Cardiac ventricle fibroblast (primary cell): ENCODE measurements around the gene MINDY1. TPM values are rescaled to one million over a fixed set of nuclear protein-coding genes. Genes with fewer than 3 reads are reported as not detected.

Experiments
- total RNA-seq: library from RNA; depleted of rRNA; stranded (reverse); fragments of >200 nt; gene quantifications from 2 replicates; pipeline ENCODE4 v1.2.3, GENCODE V29; 2015

Gene MINDY1, protein sequence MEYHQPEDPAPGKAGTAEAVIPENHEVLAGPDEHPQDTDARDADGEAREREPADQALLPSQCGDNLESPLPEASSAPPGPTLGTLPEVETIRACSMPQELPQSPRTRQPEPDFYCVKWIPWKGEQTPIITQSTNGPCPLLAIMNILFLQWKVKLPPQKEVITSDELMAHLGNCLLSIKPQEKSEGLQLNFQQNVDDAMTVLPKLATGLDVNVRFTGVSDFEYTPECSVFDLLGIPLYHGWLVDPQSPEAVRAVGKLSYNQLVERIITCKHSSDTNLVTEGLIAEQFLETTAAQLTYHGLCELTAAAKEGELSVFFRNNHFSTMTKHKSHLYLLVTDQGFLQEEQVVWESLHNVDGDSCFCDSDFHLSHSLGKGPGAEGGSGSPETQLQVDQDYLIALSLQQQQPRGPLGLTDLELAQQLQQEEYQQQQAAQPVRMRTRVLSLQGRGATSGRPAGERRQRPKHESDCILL
- total RNA-seq = 9.0 and 9.6 TPM in 2 replicates

DNA sequence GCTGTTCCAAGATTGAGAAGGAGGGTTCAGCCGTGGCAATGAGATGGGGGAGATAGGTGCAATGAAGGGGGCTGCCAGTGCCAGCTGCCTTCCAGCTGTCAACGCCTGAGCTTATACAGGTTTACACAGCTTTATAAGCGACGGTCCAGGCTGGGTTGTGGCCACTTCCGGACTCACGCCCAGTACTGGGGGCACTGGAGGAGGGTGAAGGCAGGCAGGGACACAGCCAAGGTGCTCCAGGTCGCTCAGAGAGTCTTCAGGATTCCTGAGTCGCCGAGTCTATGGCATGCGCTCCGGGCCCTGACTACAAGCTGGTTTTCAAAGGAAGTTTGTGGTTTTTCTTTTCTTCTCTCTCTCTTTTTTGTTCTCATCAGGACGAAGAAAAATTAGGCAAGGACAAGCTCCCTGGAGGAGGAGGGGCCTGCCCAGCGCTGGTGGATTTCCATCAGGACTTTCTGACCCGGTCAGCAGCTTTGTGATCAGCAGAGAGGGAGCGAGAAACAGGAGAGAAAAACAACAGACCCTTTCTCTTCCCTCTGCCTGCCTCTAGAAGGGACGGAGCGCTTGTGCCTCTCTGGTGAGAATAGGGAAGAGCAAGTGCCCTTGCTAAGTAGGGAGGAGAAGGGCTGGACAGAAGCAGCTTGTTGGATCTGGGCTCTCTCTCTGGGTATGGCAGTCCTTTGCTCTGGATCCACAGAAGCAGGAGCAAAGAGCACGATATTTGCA, at the start of gene MINDY1:
Gene MINDY1 (minus strand): TSS at position 576 of the 726 bp plus-strand sequence. CDS start 4,285 bp downstream, outside the sequence.

DNA sequence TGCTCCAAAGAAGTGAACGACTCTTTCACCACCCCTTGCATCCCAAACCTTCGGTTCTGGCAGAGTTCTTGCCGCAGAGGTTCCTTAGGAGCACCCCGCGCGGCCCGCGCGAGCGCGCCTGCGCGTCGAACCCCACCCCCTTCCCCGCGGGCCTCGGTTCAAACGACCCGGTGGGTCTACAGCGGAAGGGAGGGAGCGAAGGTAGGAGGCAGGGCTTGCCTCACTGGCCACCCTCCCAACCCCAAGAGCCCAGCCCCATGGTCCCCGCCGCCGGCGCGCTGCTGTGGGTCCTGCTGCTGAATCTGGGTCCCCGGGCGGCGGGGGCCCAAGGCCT, 40.9 kb upstream of the MINDY1 start, which contains the start of gene C1orf56:
Gene C1orf56 (plus strand): TSS at position 161 of the 334 bp plus-strand sequence. CDS start 97 bp downstream, at position 258.

DNA sequence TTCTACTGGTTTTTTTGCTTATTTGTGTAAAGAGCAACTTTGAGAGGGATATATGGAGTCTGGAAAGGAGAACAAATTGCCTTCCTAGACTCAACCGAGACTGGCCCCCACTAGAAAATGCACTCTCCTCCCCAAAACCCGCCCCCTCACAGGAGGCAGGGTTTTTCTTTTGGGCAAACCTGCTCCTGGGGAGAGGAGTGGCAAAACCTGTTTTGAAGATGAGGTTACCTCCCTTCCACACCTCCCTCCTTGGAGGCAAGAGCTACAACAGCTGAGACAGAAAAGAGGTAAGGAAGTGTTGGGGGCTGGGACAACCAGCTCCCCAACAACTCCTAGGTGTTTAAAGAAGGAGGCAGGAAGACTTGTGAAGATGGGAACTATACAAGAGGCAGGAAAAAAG, 29.7 kb upstream of the MINDY1 start, which contains the start of gene BNIPL:
Gene BNIPL (plus strand): TSS at position 231 of the 400 bp plus-strand sequence. CDS start 140 bp downstream, at position 371.

DNA sequence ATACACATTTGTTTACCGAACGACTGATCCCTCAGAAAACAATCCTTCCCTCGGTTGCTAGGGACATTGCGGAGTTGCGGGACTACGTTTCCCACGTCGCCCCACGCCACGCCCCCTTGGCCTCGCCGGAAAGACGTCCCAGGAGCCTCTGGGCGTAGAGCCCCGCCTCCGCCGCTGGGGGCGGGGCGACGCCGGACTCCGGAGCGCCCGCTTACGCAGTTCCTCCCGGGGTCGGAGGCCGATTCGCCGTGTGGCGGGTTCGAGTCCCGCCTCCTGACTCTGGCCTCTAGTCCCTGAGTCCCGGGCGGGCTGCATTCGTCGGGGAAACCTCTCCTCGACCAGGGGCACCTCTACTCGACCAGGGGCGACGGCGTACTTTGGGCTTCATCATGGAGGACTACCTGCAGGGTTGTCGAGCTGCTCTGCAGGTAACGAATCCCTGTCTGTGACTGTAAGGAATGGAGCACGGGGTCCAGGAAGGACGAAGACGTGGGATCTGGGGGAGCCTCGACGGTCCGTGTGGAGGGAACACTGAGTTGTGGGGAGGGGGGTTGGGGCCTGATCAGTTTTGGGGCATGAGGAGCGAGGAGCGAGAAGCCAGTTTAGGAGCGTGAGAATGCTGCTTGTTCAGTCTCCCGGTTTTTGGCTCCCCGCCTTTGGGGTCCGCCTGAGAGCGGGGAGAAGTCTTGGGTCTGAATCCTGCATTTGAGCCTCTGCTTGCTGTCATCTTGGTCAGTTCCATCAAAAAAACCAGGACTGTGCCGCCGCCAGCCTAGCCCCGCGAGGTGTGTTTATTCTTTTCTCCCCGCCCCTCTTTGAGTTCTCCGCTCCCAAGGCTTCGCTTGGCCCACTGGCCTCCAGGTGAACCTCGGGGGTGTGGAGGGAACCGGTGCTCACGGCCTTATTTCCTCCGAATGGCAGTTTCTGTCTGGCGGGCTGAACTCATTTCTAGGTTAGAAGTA, 1.8 kb upstream of the MINDY1 start, which contains the start of gene PRUNE1:
Gene PRUNE1 (plus strand): TSS at position 206 of the 962 bp plus-strand sequence. CDS start 184 bp downstream, at position 390.

DNA sequence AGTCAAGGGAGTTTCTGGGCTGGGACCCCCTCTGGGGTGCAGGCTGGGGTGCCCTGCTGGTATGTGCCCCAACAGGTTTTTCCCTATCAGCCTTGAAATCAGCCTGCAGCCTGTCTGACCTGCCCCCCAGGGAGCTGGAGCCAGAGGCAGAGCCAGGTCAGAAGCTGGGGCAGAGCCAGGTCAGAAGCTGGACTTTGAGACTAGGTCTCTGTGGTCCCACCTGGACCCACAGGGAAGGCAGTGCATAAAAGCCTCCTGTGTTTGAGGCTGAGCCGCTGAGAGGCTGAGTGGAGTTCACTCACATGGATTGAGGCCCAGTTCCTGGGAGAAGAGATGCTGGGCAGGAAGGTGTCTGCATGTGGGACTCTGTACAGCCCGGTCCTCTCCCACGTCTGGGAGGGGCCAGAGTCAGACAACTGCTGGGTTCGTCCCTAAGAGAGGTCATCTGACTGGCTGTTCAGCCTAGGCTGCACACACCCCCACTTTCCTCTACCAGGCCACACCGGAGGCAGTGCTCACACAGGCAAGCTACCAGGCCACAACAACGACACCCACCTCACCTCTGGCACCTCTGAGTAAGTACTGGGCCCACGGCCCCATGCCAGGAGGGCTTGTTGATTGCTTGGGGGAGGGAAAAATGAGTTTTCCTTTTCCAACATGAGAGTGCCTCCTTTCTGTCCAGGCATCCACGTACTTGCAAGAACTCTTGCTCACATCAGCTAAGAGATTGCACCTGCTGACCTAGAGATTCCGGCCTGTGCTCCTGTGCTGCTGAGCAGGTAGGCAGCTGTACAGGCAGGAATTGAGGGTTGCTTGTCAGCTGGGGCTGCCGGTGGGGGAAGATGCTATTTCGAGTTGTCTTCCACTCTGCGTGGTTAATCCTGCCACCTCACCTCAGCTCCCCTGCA, 24.6 kb downstream of the MINDY1 start, which contains the start of gene ANXA9:
Gene ANXA9 (plus strand): TSS at position 488 of the 908 bp plus-strand sequence. CDS start 814 bp downstream, outside the sequence.

DNA sequence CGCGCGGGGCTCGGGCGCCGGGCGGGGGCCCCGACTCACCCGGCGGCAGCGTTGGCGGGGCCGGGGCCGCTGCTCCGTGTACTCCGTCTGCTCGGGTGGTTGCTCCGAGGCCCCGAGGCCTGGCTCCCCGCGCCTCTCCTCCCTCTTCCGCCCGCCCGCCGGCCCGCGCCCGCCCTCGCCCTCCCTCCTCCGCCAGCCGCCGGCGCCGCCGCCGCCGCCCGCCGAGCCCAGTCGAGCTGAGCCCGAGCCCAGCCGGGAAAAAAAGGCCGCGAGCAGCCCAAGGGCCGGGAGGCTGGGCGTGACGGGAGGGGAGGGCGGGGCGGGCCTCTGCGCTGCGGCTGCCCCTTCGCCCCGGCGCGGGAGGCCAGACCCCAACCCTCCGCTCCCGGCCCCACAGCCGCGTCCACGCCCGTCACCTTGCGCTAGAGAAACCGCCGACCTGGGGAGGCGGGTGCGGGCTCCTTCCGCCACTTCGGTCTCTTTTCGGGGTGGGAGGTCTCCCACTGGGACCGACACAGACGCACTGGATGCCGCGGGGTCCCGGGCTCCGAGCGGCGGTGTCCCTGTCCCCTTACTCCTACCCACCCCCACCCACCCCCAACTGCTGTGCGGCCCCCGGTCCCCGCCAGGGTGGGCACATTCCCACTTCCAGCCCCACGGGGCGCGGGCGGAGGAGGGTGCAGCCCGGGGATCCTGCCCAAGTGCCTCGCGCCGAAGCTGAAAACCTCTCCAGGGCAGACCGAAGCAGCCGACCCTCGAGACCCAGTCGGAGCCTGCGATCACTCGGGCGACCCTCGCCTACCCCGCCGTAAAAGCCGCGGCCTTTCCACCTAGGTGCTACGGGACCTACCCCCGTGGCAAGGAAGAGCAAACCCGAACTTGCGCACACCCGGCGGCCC, 31.9 kb downstream of the MINDY1 start, which contains the start of gene CERS2:
Gene CERS2 (minus strand): TSS at position 256 of the 899 bp plus-strand sequence. CDS start 5,745 bp downstream, outside the sequence.

Other genes starting within 250 kb of the MINDY1 start
- 2.8 and 3.3 TPM in 2 replicates for gene CTSS, start 241.1 kb downstream of the MINDY1 start, total RNA-seq
- 87.5 and 106 TPM in 2 replicates for gene CTSK, start 198.6 kb downstream of the MINDY1 start, total RNA-seq
- gene ARNT, start 130.3 kb downstream of the MINDY1 start, total RNA-seq = 33.0 and 39.6 TPM in 2 replicates
- gene CTXND2, start 119.8 kb downstream of the MINDY1 start, total RNA-seq = not detected in 2 replicates
- 18.0 and 18.8 TPM in 2 replicates for gene SETDB1, start 80.5 kb downstream of the MINDY1 start, total RNA-seq
- 67.4 and 84.2 TPM in 2 replicates for gene CERS2, start 32.1 kb downstream of the MINDY1 start, total RNA-seq
- gene ANXA9, start 24.6 kb downstream of the MINDY1 start, total RNA-seq = not detected in 2 replicates
- gene PRUNE1, start 1.5 kb upstream of the MINDY1 start, total RNA-seq = 10.6 and 11.8 TPM in 2 replicates
- 0.06 TPM in 1 of 2 replicates, not detected in the other for gene BNIPL, start 29.7 kb upstream of the MINDY1 start, total RNA-seq
- 3.4 and 4.8 TPM in 2 replicates for gene C1orf56, start 40.8 kb upstream of the MINDY1 start, total RNA-seq
- gene CDC42SE1, start 52.7 kb upstream of the MINDY1 start, total RNA-seq = 22.7 and 26.0 TPM in 2 replicates
- gene MLLT11, start 53.5 kb upstream of the MINDY1 start, total RNA-seq = 0.93 and 0.94 TPM in 2 replicates
- gene GABPB2, start 63.9 kb upstream of the MINDY1 start, total RNA-seq = 8.0 and 15.6 TPM in 2 replicates
- gene SEMA6C, start 139.7 kb upstream of the MINDY1 start, total RNA-seq = 2.8 and 4.1 TPM in 2 replicates
- gene TNFAIP8L2, start 149.7 kb upstream of the MINDY1 start, total RNA-seq = 0.19 TPM in 1 of 2 replicates, not detected in the other
- 6.7 and 11.6 TPM in 2 replicates for gene LYSMD1, start 159.0 kb upstream of the MINDY1 start, total RNA-seq
- gene SCNM1, start 159.2 kb upstream of the MINDY1 start, total RNA-seq = 21.6 and 25.7 TPM in 2 replicates
- gene TMOD4, start 169.1 kb upstream of the MINDY1 start, total RNA-seq = 1.1 TPM in 1 of 2 replicates, not detected in the other
- 16.0 and 21.8 TPM in 2 replicates for gene VPS72, start 183.3 kb upstream of the MINDY1 start, total RNA-seq
- 24.7 and 34.7 TPM in 2 replicates for gene PIP5K1A, start 191.7 kb upstream of the MINDY1 start, total RNA-seq
- 91.2 and 94.7 TPM in 2 replicates for gene PSMD4, start 247.8 kb upstream of the MINDY1 start, total RNA-seq